HG03025 (cell line): ENCODE data around the gene DNAJC27.

Experiments
- ATAC-seq: cut with Tn5 transposase; IDR thresholded peaks from one replicate; pipeline ENCODE4 v1.9.1; 2021; ENCODE audit warnings: mild to moderate bottlenecking, moderate library complexity; ENCODE audit not compliant: unreplicated experiment, low FRiP score

DNAJC27 gene

GRCh38 chr2:24971286-24971535 is 544 bp downstream of the DNAJC27 start:
- ATAC-seq: no peak

- no peak for ATAC-seq
These were observed 1.1 kb downstream of the DNAJC27 start for GRCh38 chr2:24970483-24971285.

- no peak for ATAC-seq
These were observed 2.0 kb downstream of the DNAJC27 start for GRCh38 chr2:24969784-24970183.

DNA sequence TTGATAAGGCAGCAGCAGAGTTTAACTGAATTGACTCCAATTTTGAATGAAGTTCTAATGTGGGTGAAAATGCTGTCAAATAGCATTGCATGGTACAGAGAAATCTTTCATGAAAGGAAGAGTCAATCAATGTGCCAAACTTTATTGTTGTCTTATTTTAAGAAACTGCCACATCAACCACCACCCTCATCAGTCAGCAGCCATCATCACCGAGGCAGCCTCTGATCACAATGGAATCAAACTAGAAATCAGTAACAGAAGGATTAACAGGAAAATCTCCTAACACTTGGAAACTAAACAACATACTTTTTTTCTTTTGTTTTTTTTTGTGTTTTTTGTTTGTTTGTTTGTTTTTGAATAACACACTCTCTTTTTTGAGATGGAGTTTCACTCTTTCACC is 9.9 kb downstream of the DNAJC27 start:
- no peak for ATAC-seq

GRCh38 chr2:24959761-24960160 is 12.0 kb downstream of the DNAJC27 start:
- ATAC-seq: no peak

GRCh38 chr2:24958411-24958935 is 13.3 kb downstream of the DNAJC27 start:
- no peak for ATAC-seq

GRCh38 chr2:24957976-24958375 is 13.8 kb downstream of the DNAJC27 start:
- no peak for ATAC-seq

DNA sequence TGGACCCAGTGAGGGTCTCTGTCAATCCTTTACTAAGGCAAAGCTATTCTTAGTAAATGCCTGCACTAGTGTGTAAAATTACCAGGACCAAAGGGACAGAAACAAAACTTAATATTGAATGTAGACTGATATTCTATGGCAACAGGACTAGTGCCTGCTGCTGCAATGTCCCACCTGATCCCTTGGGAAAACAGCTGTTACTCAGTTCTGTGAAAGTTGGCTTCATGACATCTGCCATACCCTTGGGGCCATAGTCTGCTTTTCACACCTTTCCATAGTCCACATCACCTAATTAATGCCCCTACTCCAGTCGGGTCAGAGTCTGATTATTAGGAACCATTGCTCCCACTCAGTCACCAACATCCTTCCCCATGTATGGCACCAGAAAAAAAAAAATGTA is 14.5 kb downstream of the DNAJC27 start:
- ATAC-seq: no peak

DNA sequence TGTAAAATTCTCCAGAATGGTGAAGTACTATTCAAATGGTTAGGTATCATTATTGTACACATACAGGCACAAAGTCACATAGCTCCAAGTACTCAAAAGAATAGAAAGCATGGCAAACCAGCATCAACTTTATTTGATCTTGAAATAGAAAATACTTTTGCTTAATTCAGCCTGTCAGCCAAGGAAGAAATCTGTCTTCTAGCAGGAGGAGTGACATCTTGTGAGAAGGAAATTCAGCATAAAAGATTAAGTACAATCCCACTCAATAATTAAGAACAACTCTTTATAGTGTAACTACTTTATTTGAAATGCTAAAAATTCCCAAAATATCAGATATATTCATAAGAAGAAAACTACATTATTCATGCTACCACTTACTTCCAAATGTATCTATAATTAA is 15.8 kb downstream of the DNAJC27 start:
- ATAC-seq: no peak

- ATAC-seq: no peak
These were observed 16.5 kb downstream of the DNAJC27 start for GRCh38 chr2:24955232-24955631.

DNA sequence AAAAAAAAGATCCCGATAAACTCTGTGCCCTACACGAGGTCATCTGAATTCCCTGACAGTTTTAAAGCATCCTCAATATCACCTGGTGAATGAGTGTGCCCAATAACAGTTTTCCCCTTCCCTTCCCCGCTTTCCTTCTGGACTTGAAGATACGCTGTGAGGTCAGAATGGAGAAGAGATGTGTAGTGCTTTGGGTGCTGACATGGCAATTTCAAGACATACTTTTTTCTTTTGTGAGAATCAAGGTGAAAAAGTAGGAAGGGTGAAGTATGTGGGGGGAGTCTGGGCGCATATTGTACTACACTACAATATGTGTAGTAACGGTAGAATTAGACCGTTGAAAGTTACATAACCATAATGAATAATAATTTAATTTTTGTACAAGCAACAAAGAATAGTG is 21.7 kb downstream of the DNAJC27 start:
- no peak for ATAC-seq

DNA sequence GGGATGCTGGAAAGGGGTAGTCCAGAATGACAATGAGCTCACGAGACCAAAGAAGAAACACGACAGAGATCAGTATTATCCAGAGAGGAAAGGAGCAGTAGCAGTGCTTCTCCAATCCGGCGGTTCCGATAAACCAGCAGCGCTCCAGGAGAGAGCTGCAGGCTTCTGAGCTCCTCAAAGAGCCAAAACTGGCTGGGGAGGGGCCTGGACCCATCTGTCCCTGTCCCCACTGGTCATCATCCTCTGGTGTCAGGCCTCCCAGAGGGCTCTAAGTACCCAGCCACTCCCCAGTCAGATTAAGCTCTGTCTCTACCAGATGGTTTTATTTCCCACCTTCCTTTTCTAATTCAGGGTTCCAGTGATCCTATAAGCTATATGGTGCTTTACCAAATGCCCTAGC is 23.2 kb downstream of the DNAJC27 start:
- ATAC-seq: no peak

DNA sequence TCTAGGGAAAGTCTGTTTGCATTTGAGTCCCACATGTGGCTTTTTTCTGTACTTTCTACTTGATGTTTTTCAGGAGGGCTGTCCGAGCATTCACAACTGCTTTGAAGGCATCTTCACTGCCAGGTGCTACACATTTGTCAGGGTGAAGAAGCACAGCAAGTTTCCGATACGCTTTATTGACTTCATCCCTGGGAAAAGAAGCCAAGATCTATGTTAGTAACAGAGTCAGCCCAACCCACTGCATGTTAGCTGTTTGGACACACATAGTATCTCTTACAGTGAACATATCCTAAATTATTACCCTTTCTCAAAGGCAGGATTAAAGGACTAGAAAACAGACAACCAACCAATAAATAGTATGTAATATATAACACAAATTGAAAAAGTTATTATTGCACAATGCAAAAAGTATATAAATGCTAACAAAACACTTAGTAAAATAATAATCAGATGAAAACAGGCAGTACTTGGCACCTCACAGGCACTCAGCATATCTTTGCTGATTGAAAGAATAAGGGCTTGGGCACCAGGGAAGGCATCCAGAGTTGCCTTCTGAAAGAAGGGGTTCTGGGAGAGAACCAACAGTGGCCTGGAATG is 24.1 kb downstream of the DNAJC27 start:
- no peak for ATAC-seq

DNA sequence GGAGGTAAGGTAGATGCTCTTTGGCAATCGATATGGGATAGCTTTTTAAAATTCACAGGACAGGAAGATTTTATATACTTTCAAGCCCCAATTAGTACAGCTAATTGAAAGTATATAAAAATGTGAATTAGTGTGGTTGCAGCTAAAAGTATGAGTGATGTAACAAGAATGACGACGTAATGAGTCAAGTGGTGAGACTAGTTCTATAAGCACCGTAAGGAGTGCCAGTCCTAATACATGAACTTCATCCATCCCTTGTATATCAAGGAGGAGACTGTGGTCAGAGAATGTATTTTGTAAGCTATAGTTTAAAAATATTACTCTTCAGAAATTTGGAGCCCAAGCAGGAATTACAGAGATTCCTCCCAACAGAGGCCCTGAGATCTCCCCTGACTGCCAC is 25.8 kb downstream of the DNAJC27 start:
- no peak for ATAC-seq

DNA sequence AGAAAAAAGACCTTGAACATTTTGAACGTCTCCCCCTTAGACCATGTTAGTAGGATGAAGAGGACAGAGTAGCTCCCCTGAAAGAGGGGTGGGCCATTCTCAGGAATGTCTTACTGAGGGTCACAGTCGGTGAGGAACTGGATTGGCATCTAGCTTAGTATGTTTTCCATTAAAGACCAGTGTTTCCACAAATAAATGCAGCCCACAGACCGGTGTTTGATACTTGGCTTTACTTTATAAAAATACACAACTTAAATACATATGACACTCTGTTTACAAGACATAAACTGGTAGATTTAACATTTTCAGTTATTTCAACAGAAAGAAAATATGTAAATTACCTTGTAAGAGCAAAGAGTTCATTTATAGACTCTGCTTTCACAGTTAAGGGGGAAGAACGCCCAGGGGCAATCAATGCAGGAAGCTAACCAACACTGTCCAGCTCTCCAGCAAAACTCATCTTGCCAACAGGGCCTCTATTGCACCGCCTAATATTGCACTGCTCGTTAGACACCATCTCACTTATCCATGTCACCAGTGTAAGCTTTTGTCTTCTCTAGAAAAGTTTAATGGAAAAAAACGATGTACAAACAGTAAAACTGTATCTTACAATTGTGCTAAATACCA is 28.2 kb downstream of the DNAJC27 start:
- no peak for ATAC-seq

- no peak for ATAC-seq
These were observed 32.4 kb downstream of the DNAJC27 start for GRCh38 chr2:24939353-24939752.

DNA sequence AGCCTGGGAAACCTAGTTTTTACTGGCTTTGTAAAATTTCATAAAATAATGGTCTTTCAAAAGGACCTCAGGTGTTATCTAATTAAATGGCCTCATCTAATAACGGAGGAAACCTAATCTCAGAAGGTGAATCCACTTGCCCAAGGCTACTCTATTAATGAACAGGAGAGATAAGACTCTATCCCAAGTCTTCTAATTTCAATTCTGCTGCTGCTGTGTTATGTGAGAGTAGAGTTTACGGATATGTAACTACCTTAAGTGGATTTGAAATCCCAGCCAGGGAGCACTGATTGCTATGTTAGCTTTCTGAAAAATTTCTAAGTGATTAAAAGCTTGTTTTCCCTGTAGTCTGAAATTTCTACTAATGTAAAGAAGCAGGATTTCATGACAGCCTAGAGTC is 34.5 kb downstream of the DNAJC27 start:
- ATAC-seq: no peak

DNA sequence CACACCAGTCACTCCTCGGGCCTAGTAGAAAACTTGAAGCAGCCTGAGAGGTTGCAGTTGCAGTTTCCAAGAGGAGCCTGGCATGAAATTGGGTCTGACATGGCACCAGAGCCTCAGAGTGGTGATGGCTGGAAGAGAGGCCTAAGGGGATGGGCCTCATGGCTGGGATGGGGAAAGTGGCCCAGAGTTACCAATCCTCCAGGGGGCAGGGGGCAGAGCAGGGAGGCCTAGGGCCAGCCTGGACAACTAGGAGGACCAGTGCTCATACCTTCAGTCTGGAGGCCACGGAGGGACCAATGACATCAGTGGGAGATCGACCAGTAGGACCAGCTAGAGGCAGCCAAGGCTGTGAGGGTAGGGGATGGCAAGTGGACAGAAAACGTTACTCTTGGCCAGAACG is 36.6 kb downstream of the DNAJC27 start:
- no peak for ATAC-seq

- no peak for ATAC-seq
These were observed 39.0 kb downstream of the DNAJC27 start for GRCh38 chr2:24932715-24933114.

- no peak for ATAC-seq
These were observed 41.0 kb downstream of the DNAJC27 start for GRCh38 chr2:24930768-24931167.

DNA sequence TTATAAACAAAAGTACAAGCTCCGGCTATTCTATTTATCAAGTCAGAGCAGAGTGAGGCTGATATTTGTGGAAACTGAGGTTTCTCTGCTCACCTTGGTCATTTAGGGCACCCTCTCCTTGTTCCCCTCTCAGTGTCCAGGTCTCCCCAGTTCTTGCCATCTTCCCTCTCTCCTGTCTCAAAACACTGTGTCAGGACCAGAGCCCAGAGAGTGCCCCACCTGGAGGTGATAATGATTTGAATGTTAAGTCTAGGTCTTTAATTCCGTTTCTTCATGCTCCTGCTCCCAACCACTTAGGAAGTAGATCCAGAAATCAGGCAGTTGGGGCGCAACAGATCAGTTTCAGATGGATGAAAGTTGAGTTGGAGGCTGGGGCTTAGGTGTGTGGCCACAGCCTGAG is 42.5 kb downstream of the DNAJC27 start:
- no peak for ATAC-seq

GRCh38 chr2:24928036-24928435 is 43.7 kb downstream of the DNAJC27 start:
- ATAC-seq: no peak
